HepG2 (cell line): ENCODE data around the gene NPNT. TPM values are rescaled to one million over a fixed set of nuclear protein-coding genes. Genes with fewer than 3 reads are reported as not detected.

Source experiments
- KDM5B ChIP-seq: sonication (generic); formaldehyde crosslinking; IDR thresholded peaks from 2 replicates; pipeline ENCODE4 v1.4.0; 2020; ENCODE audit warnings: missing genetic modification reagents, mild to moderate bottlenecking, borderline replicate concordance
- MAFK ChIP-seq, 2 experiments: IDR thresholded peaks in 1 of 2; conservative IDR thresholded peaks in 1 of 2; 2 replicates each; pipeline ENCODE4 v1.6.1; 2011; ENCODE audit warnings: improper control_type of control experiment in 2 of 2, low read length in 2 of 2
- MTA1 ChIP-seq: sonication (generic); formaldehyde crosslinking; IDR thresholded peaks from 2 replicates; pipeline ENCODE4 v1.4.0; 2020; ENCODE audit warnings: missing genetic modification reagents, mild to moderate bottlenecking, borderline replicate concordance
- NFYB ChIP-seq: sonication (generic); formaldehyde crosslinking; IDR thresholded peaks from 2 replicates; pipeline ENCODE4 v1.4.0; 2020; ENCODE audit warnings: missing genetic modification reagents
- PCBP2 ChIP-seq: fragments of 200-400 bp; formaldehyde crosslinking; optimal IDR thresholded peaks from 2 replicates; pipeline ENCODE3; 2018; ENCODE audit warnings: low read length, low read depth; ENCODE audit not compliant: poor library complexity, severe bottlenecking
- SALL1 ChIP-seq: sonication (generic); formaldehyde crosslinking; IDR thresholded peaks from 2 replicates; pipeline ENCODE4 v1.8.0; 2022; ENCODE audit warnings: mild to moderate bottlenecking, missing genetic modification reagents
- TMF1 ChIP-seq: sonication (generic); formaldehyde crosslinking; IDR thresholded peaks from 2 replicates; pipeline ENCODE4 v1.8.1; 2022; ENCODE audit warnings: low read depth, missing genetic modification reagents
- ZMYM4 ChIP-seq: sonication (generic); formaldehyde crosslinking; IDR thresholded peaks from 2 replicates; pipeline ENCODE4 v1.8.1; 2023; ENCODE audit warnings: mild to moderate bottlenecking, missing genetic modification reagents
- ZNF737 ChIP-seq: sonication (generic); formaldehyde crosslinking; IDR thresholded peaks from 2 replicates; pipeline ENCODE4 v1.5.0; 2020; ENCODE audit warnings: missing genetic modification reagents, mild to moderate bottlenecking, borderline replicate concordance
- polyA plus RNA-seq, 8 experiments: library from polyadenylated mRNA; depleted of rRNA in 3 of 8; stranded (reverse) in 7 of 8; unstranded in 1 of 8; fragments of >200 nt; fragmentation: Illumina TruSeq in 4 of 8; extraction: Trizol in 4 of 8; gene quantifications; 2 replicates each; pipeline versions ENCODE4 v1.2.1 to v1.2.3, GENCODE V29; 2011 to 2016; ENCODE audit warnings: low read depth in 4 of 8, missing spikeins in 1 of 8, mixed read lengths in 1 of 8; ENCODE audit not compliant: insufficient read depth in 1 of 8
- total RNA-seq, 5 experiments: library from RNA; depleted of rRNA; stranded (reverse); fragments of >200 nt; fragmentation: Illumina TruSeq; extraction: Trizol; gene quantifications; 2 replicates each; pipeline ENCODE4 v1.2.3, GENCODE V29; 2016; ENCODE audit warnings: low read depth in 1 of 5
- TF ChIP-seq, protein P1 (sequence below): sonication (generic); formaldehyde crosslinking; IDR thresholded peaks from 2 replicates; pipeline ENCODE4 v1.8.0; 2023; ENCODE audit warnings: mild to moderate bottlenecking, missing genetic modification reagents
- TF ChIP-seq, protein P2 (sequence below): IDR thresholded peaks from 2 replicates; pipeline ENCODE4 v1.6.1; 2016; ENCODE audit warnings: mild to moderate bottlenecking, missing biosample characterization, missing genetic modification reagents
- TF ChIP-seq, protein P3 (sequence below): sonication (generic); formaldehyde crosslinking; IDR thresholded peaks from 2 replicates; pipeline ENCODE4 v1.8.0; 2022; ENCODE audit warnings: missing genetic modification reagents, mild to moderate bottlenecking, borderline replicate concordance
- TF ChIP-seq, protein P4 (sequence below): sonication (generic); formaldehyde crosslinking; IDR thresholded peaks from 2 replicates; pipeline ENCODE4 v1.4.0; 2020; ENCODE audit warnings: missing genetic modification reagents

NPNT gene
- total and polyA plus RNA-seq, 2 of the 13 experiments (the other 11 are each of a cell fraction or from before 2014, with no cell fraction given), result 1.1 to 19.1 TPM

DNA sequence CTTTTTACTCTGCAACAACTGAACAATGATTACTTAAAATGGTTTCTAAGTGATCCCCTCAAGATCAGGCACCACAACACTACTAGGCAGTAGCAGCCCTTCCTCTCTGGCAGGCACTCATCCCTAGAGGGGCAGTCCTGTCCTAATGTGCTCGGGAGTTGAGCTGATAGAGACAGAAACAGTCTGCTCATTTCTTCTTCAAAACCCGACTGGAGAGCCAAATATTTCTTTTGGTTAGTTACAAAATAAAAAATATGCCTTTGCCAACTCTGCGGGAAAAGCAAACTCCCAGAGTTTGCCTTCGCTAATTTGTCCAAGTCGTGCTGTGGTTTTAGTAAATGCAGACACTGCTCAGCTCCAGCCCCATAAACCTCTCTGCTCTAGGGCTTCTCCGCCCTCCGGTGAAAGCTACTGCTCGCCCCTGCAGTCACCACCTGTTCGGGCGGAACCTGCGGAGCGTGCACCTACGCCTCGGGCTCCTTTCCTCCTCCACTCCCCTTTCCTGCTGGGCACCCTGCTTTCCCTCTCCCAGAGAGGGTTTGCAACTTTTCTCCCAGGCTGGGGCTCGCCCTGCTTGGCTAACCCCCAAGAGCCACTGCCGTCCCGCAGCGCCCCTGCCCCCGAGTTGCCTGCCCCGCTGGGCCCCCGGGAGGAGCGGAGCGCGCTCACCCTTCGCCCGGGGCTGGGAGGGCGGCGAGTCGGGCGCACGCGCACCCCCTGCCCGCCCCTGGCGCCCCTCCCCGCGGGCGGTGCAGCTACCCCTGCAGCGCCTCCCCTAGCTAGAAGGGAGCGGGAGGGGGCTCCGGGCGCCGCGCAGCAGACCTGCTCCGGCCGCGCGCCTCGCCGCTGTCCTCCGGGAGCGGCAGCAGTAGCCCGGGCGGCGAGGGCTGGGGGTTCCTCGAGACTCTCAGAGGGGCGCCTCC, at the start of gene NPNT (continued):
- peak; percentile 8; the same call in 1 of the 2 replicates for TF ChIP-seq KDM5B (CRISPR knock-in tag)
- TF ChIP-seq, protein P1, sequence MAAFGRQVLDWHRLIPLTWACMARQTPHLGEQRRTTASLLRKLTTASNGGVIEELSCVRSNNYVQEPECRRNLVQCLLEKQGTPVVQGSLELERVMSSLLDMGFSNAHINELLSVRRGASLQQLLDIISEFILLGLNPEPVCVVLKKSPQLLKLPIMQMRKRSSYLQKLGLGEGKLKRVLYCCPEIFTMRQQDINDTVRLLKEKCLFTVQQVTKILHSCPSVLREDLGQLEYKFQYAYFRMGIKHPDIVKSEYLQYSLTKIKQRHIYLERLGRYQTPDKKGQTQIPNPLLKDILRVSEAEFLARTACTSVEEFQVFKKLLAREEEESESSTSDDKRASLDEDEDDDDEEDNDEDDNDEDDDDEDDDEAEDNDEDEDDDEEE (CRISPR knock-in tag), result no peak
- TF ChIP-seq, protein P2, sequence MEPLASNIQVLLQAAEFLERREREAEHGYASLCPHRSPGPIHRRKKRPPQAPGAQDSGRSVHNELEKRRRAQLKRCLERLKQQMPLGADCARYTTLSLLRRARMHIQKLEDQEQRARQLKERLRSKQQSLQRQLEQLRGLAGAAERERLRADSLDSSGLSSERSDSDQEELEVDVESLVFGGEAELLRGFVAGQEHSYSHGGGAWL, result no peak
- no peak for TF ChIP-seq MAFK (conservative IDR thresholded peaks at IDR 0.05 in 1 of 2, IDR thresholded peaks at IDR 0.05 in 1 of 2; ENCODE audit: low read length in 2 of 2)
- TF ChIP-seq PCBP2, result no peak
- TF ChIP-seq, protein P3, sequence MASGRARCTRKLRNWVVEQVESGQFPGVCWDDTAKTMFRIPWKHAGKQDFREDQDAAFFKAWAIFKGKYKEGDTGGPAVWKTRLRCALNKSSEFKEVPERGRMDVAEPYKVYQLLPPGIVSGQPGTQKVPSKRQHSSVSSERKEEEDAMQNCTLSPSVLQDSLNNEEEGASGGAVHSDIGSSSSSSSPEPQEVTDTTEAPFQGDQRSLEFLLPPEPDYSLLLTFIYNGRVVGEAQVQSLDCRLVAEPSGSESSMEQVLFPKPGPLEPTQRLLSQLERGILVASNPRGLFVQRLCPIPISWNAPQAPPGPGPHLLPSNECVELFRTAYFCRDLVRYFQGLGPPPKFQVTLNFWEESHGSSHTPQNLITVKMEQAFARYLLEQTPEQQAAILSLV, result no peak
- no peak for TF ChIP-seq MTA1 (CRISPR knock-in tag)
- TF ChIP-seq SALL1 (CRISPR knock-in tag), result peak; percentile 7; the same call in 1 of the 2 replicates
- TF ChIP-seq, protein P4, sequence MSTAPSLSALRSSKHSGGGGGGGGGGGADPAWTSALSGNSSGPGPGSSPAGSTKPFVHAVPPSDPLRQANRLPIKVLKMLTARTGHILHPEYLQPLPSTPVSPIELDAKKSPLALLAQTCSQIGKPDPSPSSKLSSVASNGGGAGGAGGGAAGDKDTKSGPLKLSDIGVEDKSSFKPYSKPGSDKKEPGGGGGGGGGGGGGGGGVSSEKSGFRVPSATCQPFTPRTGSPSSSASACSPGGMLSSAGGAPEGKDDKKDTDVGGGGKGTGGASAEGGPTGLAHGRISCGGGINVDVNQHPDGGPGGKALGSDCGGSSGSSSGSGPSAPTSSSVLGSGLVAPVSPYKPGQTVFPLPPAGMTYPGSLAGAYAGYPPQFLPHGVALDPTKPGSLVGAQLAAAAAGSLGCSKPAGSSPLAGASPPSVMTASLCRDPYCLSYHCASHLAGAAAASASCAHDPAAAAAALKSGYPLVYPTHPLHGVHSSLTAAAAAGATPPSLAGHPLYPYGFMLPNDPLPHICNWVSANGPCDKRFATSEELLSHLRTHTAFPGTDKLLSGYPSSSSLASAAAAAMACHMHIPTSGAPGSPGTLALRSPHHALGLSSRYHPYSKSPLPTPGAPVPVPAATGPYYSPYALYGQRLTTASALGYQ (CRISPR knock-in tag), result no peak
- no peak for TF ChIP-seq NFYB (CRISPR knock-in tag)
- TF ChIP-seq ZMYM4 (CRISPR knock-in tag), result peak; percentile 30
- 0 out of 2 replicates have a peak, but pooled peaks have one; percentile 34 for TF ChIP-seq TMF1 (CRISPR knock-in tag)
- no peak for TF ChIP-seq ZNF737 (CRISPR knock-in tag)
